CD4-positive, CD25-positive, alpha-beta regulatory T cell (primary cell): ENCODE data around the gene BUB1B. TPM values are rescaled to one million over a fixed set of nuclear protein-coding genes. Genes with fewer than 3 reads are reported as not detected.
"Not testable (repeated sequence)": the region's sequence is repeated elsewhere in the genome, so short reads cannot be mapped to it uniquely, and the experiment has no call there.

Experiments used
- ATAC-seq, 2 donors: fragments of 150-1000 bp; cut with Tn5 transposase; one replicate each; pipeline ENCODE4 v1.10.0; 2021; ENCODE audit warnings: low read depth in 2 of 2, moderate number of reproducible peaks in 2 of 2, moderate library complexity in 1 of 2
- DNase-seq, 3 donors: peaks; one replicate each; pipeline versions ENCODE4 v3.0.0 to v3.0.0-alpha.2; 2012 to 2022; ENCODE audit warnings: mixed read lengths in 1 of 3
- H3K27ac ChIP-seq: one replicate; pipeline ENCODE4 v1.7.0; 2013; ENCODE audit warnings: mild to moderate bottlenecking, low read length; ENCODE audit not compliant: insufficient read depth, poor library complexity, severe bottlenecking
- H3K27me3 ChIP-seq: one replicate; pipeline ENCODE4 v1.7.0; 2013; ENCODE audit warnings: low read length; ENCODE audit not compliant: control insufficient read depth, insufficient read depth
- H3K36me3 ChIP-seq: one replicate; pipeline ENCODE4 v1.7.0; 2013; ENCODE audit warnings: mild to moderate bottlenecking, low read length, moderate library complexity; ENCODE audit not compliant: control insufficient read depth, insufficient read depth
- H3K4me1 ChIP-seq: 2 replicates; pipeline ENCODE4 v1.7.0; 2013; ENCODE audit warnings: mild to moderate bottlenecking, low read length; ENCODE audit not compliant: insufficient read depth, control insufficient read depth, poor library complexity, severe bottlenecking
- H3K4me3 ChIP-seq: one replicate; pipeline ENCODE4 v1.7.0; 2013; ENCODE audit warnings: low read depth, mild to moderate bottlenecking, low read length, moderate library complexity
- H3K9me3 ChIP-seq, 2 experiments: 1 replicate in 1 of 2; 2 replicates in 1 of 2; pipeline ENCODE4 v1.7.0; 2013; ENCODE audit warnings: low read length in 2 of 2, mild to moderate bottlenecking in 1 of 2, moderate library complexity in 1 of 2; ENCODE audit not compliant: control insufficient read depth in 2 of 2
- H3K27ac Mint-ChIP-seq, 3 donors: one replicate each; pipeline ENCODE4 v1.8.0; 2020 to 2022; ENCODE audit warnings: mild to moderate bottlenecking in 3 of 3, mixed read lengths in 3 of 3, moderate library complexity in 2 of 3
- H3K27me3 Mint-ChIP-seq: one replicate; pipeline ENCODE4 v1.8.0; 2022; ENCODE audit warnings: mild to moderate bottlenecking, mixed read lengths
- H3K36me3 Mint-ChIP-seq: one replicate; pipeline ENCODE4 v1.8.0; 2020; ENCODE audit warnings: mixed read lengths
- H3K4me1 Mint-ChIP-seq, 4 donors: one replicate each; pipeline ENCODE4 v1.8.0; 2020 to 2022; ENCODE audit warnings: mixed read lengths in 4 of 4, mild to moderate bottlenecking in 1 of 4
- H3K4me3 Mint-ChIP-seq, 4 donors: one replicate each; pipeline ENCODE4 v1.8.0; 2020 to 2022; ENCODE audit warnings: mild to moderate bottlenecking in 4 of 4, mixed read lengths in 4 of 4, moderate library complexity in 3 of 4
- H3K9me3 Mint-ChIP-seq, 7 donors: one replicate each; pipeline ENCODE4 v1.8.0; 2020 to 2022; ENCODE audit warnings: mixed read lengths in 7 of 7, mild to moderate bottlenecking in 3 of 7, moderate library complexity in 2 of 7
- polyA plus RNA-seq, 4 donors: library from polyadenylated mRNA; unstranded; fragments of 300-500 nt; fragmentation: Illumina TruSeq; gene quantifications; one replicate each; pipeline ENCODE4 v1.2.3, GENCODE V29; 2021
- total RNA-seq: library from RNA; stranded (reverse); gene quantifications from one replicate; pipeline ENCODE4 v1.2.3, GENCODE V29; 2022

The BUB1B gene
- total and polyA plus RNA-seq, 5 donors from 2014 or later, result 0.37 to 4.8 (median 1.5) TPM; not detected in 1

GRCh38 chr15:40155270-40155910 lies 5.5 kb upstream of the BUB1B start:
- Histone ChIP-seq H3K36me3 (no peaks in the 10 kb centered on the region), H3K4me3 (no peak overlapping the region), H3K27me3 (peaks cover 4% of the 10 kb centered on the region), H3K27ac (no peak overlapping the region), H3K4me1 (peaks cover 2% of the 10 kb centered on the region), H3K9me3 (no peaks in the 10 kb centered on the region)
- H3K27ac Mint-ChIP-seq, result no peak overlapping the region
- H3K27me3 Mint-ChIP-seq, result no peaks in the 10 kb centered on the region
- ATAC-seq (no peak), DNase-seq (no peak)
- no peak overlapping the region for H3K4me3 Mint-ChIP-seq
- no peaks in the 10 kb centered on the region for H3K36me3 Mint-ChIP-seq
- peaks cover 0 to 6% (median 0%) of the 10 kb centered on the region in 4 donors for H3K4me1 Mint-ChIP-seq
- H3K9me3 Mint-ChIP-seq, result no peaks in the 10 kb centered on the region

GRCh38 chr15:40157778-40158447 lies 3.0 kb upstream of the BUB1B start:
- H3K27me3 Mint-ChIP-seq, result no peaks in the 10 kb centered on the region
- Histone ChIP-seq H3K27ac (no peak overlapping the region), H3K4me3 (no peak overlapping the region), H3K4me1 (peaks cover 14% of the 10 kb centered on the region), H3K9me3 (no peaks in the 10 kb centered on the region), H3K27me3 (no peaks in the 10 kb centered on the region), H3K36me3 (no peaks in the 10 kb centered on the region)
- no peak for ATAC-seq
- no peaks in the 10 kb centered on the region for H3K36me3 Mint-ChIP-seq
- H3K4me1 Mint-ChIP-seq, result peaks cover 0 to 6% (median under 1%) of the 10 kb centered on the region in 4 donors
- H3K4me3 Mint-ChIP-seq, result no peak overlapping the region
- DNase-seq, result no peak
- H3K27ac Mint-ChIP-seq, result no peak overlapping the region
- no peaks in the 10 kb centered on the region for H3K9me3 Mint-ChIP-seq

GRCh38 chr15:40160021-40160420 lies 848 bp upstream of the BUB1B start:
- Histone ChIP-seq H3K27me3 (no peaks in the 10 kb centered on the region), H3K36me3 (no peaks in the 10 kb centered on the region), H3K4me3 (no peak overlapping the region), H3K27ac (no peak overlapping the region), H3K9me3 (no peaks in the 10 kb centered on the region), H3K4me1 (peaks cover 14% of the 10 kb centered on the region)
- Mint-ChIP-seq H3K36me3 (no peaks in the 10 kb centered on the region), H3K27ac (no peak overlapping the region), H3K27me3 (no peaks in the 10 kb centered on the region), H3K4me1 (peaks cover 0 to 8% (median 4%) of the 10 kb centered on the region in 4 donors), H3K9me3 (no peaks in the 10 kb centered on the region), H3K4me3 (peak overlapping the region in 1 of 4 donors; percentile 35)
- DNase-seq (no peak), ATAC-seq (no peak)

DNA sequence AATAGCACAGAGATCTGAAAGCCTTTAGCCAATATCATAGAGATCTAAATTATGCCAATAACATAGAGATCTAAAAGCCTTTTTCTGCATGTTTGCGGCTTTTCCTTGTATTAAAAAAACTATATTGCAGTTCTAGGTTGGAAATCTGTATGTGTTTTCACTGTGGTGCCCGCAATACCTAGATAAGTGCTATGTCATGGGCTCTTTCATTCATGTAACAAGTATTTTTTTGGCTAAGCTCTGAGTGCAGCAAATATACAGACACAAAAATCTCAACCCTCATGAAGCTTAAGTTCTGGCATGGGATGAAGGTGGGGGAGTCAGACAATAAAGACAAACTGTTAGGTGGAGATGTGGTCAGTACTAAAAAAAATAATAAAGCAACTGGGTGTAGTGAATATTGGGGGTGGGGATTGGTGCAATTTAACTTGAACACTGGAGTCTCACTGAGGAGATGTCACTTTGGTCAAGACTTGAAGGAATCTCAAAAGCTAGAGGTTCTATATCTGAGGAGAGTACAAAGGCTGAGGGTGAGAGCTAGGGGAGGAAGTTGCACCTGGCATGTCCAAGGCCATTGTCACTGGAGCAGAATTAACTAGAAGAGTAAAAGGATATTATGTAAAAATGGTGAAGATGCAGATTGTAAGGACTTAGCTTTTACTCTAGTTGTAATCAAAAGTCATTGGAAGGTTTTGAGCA lies 973 bp downstream of the BUB1B start:
- H3K4me1 Mint-ChIP-seq, result peaks cover 0 to 17% (median 6%) of the 10 kb centered on the region in 4 donors
- Histone ChIP-seq H3K27ac (no peak overlapping the region), H3K9me3 (no peaks in the 10 kb centered on the region), H3K36me3 (no peaks in the 10 kb centered on the region), H3K4me3 (peak overlapping the region; percentile 82), H3K27me3 (no peaks in the 10 kb centered on the region), H3K4me1 (peaks cover 14% of the 10 kb centered on the region)
- ATAC-seq (no peak), DNase-seq (peak in 1 of 3 donors; percentile 25)
- no peak overlapping the region for H3K27ac Mint-ChIP-seq
- H3K36me3 Mint-ChIP-seq, result no peaks in the 10 kb centered on the region
- no peaks in the 10 kb centered on the region for H3K27me3 Mint-ChIP-seq
- H3K9me3 Mint-ChIP-seq, result no peaks in the 10 kb centered on the region
- no peak overlapping the region for H3K4me3 Mint-ChIP-seq

GRCh38 chr15:40162552-40162951 lies 1.7 kb downstream of the BUB1B start:
- DNase-seq, result no peak
- Mint-ChIP-seq H3K27me3 (no peaks in the 10 kb centered on the region), H3K36me3 (no peaks in the 10 kb centered on the region), H3K27ac (no peak overlapping the region), H3K4me1 (peaks cover 0 to 19% (median 7%) of the 10 kb centered on the region in 4 donors), H3K9me3 (no peaks in the 10 kb centered on the region), H3K4me3 (no peak overlapping the region)
- peaks cover 14% of the 10 kb centered on the region for H3K4me1 ChIP-seq
- no peaks in the 10 kb centered on the region for H3K36me3 ChIP-seq
- H3K4me3 ChIP-seq, result peak overlapping the region; percentile 17
- H3K9me3 ChIP-seq, result no peaks in the 10 kb centered on the region
- H3K27ac ChIP-seq, result no peak overlapping the region
- ATAC-seq, result no peak
- H3K27me3 ChIP-seq, result no peaks in the 10 kb centered on the region

DNA sequence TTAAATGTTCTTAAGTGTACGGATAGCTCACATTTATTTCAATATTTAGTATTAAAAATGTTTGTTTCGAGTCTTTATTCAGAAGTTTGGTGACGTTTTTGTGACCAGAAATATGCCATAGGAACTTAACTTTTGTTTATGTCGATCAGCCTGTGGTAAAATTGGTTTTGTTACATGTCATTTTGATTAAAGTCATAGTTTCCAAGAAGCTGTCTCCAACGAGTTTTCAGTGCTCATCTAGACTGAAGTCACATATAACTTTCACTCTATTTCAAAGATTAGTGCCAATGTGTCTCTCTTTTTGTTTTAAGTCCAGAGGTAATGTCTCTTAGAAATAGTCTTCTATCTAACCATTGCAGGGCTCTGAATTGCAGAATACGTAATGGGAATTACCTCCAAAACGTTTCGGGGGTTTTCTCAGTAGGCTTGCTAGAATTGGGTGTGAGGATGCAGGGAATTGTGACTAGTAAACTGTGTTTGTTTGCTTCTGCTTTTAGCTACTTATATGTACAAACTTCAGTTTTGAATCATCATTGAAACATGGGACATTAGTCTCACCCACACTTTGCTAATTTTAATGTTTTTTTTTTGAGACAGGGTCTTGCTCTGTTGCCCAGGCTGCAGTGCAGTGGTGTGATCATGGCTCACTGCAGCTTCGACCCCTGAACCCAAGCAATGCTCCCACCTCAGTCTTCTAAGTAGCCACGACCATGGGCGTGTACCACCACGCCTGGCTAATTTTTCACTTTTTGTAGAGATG lies 3.0 kb downstream of the BUB1B start:
- no peak overlapping the region for H3K27ac Mint-ChIP-seq
- Histone ChIP-seq H3K36me3 (no peaks in the 10 kb centered on the region), H3K27me3 (no peaks in the 10 kb centered on the region), H3K4me1 (peaks cover 14% of the 10 kb centered on the region), H3K27ac (no peak overlapping the region), H3K9me3 (no peaks in the 10 kb centered on the region), H3K4me3 (peak overlapping the region; percentile 61)
- no peak for ATAC-seq
- H3K36me3 Mint-ChIP-seq, result no peaks in the 10 kb centered on the region
- peak in 1 of 3 donors; percentile 37 for DNase-seq
- H3K27me3 Mint-ChIP-seq, result no peaks in the 10 kb centered on the region
- no peaks in the 10 kb centered on the region for H3K9me3 Mint-ChIP-seq
- peaks cover 2 to 26% (median 10%) of the 10 kb centered on the region in 4 donors for H3K4me1 Mint-ChIP-seq
- peak overlapping the region in 3 of 4 donors; percentile 52 to 62 (median 59) for H3K4me3 Mint-ChIP-seq

DNA sequence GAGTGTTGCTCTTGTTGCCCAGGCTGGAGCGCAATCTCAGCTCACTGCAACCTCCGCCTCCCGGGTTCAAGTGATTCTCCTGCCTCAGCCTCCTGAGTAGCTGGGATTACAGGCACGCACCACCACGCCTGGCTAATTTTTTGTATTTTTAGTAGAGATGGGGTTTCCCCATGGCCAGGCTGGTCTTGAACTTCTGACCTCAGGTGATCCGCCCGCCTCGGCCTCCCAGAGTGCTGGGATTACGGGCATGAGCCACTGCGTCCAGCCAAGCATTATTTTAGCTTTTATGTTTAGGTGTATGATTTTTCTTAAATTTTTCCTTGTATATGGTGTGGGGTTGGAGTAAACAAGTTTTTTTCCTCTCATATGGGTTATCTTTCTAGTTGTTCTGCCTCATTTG lies 6.5 kb downstream of the BUB1B start:
- Mint-ChIP-seq H3K27ac (peak overlapping the region in 1 of 3 donors; percentile 42), H3K4me1 (peaks cover 2 to 22% (median 12%) of the 10 kb centered on the region in 4 donors)
- H3K27me3 ChIP-seq, H3K27me3 Mint-ChIP-seq, H3K27ac ChIP-seq, H3K4me3 Mint-ChIP-seq, H3K4me3 ChIP-seq, H3K4me1 ChIP-seq, H3K36me3 ChIP-seq, ATAC-seq, DNase-seq, H3K36me3 Mint-ChIP-seq, H3K9me3 Mint-ChIP-seq, H3K9me3 ChIP-seq: not testable (repeated sequence)
